Natural killer cell (primary cell): ENCODE results near the gene NOP56. TPM values are rescaled to one million over a fixed set of nuclear protein-coding genes. Genes with fewer than 3 reads are reported as not detected.

Experiments used
- ATAC-seq, 3 donors: fragments of 150-1000 bp in 2 of 3; fragments of 200-7000 bp in 1 of 3; cut with Tn5 transposase; 1 replicate in 1 of 3; 2 replicates in 2 of 3; pipeline ENCODE4 v1.10.0; 2021; ENCODE audit warnings: mild to moderate bottlenecking in 2 of 3, moderate library complexity in 2 of 3
- DNase-seq, 2 donors: peaks; one replicate each; pipeline versions ENCODE4 v3.0.0 to v3.0.0-alpha.2; 2013 to 2021; ENCODE audit warnings: mixed read lengths in 1 of 2
- H3K27ac ChIP-seq: one replicate; pipeline ENCODE4 v1.5.1; 2013; ENCODE audit warnings: mild to moderate bottlenecking, low read length
- H3K27me3 ChIP-seq: one replicate; pipeline ENCODE4 v1.6.1; 2013; ENCODE audit warnings: low read length; ENCODE audit not compliant: control insufficient read depth, insufficient read depth
- H3K36me3 ChIP-seq: one replicate; pipeline ENCODE4 v1.6.1; 2013; ENCODE audit warnings: low read length; ENCODE audit not compliant: control insufficient read depth, insufficient read depth
- H3K4me1 ChIP-seq: one replicate; pipeline ENCODE4 v1.6.1; 2013; ENCODE audit warnings: low read length; ENCODE audit not compliant: control insufficient read depth, insufficient read depth
- H3K4me3 ChIP-seq: one replicate; pipeline ENCODE4 v1.5.1; 2013; ENCODE audit warnings: low read length
- H3K9me3 ChIP-seq: one replicate; pipeline ENCODE4 v1.6.1; 2013; ENCODE audit warnings: low read length; ENCODE audit not compliant: control insufficient read depth, insufficient read depth
- H3K27ac Mint-ChIP-seq, 2 donors: one replicate each; pipeline ENCODE4 v1.8.0; 2022; ENCODE audit warnings: mild to moderate bottlenecking in 2 of 2, mixed read lengths in 2 of 2, moderate library complexity in 1 of 2
- H3K27me3 Mint-ChIP-seq, 2 donors: one replicate each; pipeline ENCODE4 v1.8.0; 2022; ENCODE audit warnings: low read depth in 2 of 2, mixed read lengths in 2 of 2
- H3K36me3 Mint-ChIP-seq: one replicate; pipeline ENCODE4 v1.8.0; 2022; ENCODE audit warnings: mixed read lengths
- H3K4me1 Mint-ChIP-seq, 2 donors: one replicate each; pipeline ENCODE4 v1.8.0; 2022; ENCODE audit warnings: mixed read lengths in 2 of 2
- H3K4me3 Mint-ChIP-seq: one replicate; pipeline ENCODE4 v1.8.0; 2022; ENCODE audit warnings: mild to moderate bottlenecking, moderate library complexity, mixed read lengths
- H3K9me3 Mint-ChIP-seq, 2 donors: one replicate each; pipeline ENCODE4 v1.8.0; 2022; ENCODE audit warnings: mixed read lengths in 2 of 2
- CTCF ChIP-seq: fragments of 200-600 bp; IDR thresholded peaks from one replicate; pipeline ENCODE4 v1.8.0; 2022; ENCODE audit warnings: antibody characterized with exemption
- WGBS: methylation state at CpG from one replicate; pipeline ENCODE4 v1.1.7; 2013; ENCODE audit warnings: missing lambda C conversion rate; ENCODE audit not compliant: insufficient coverage; 5-methylcytosine and 5-hydroxymethylcytosine counted together
- intact Hi-C: fragments of 100-400 bp; cut with micrococcal nuclease; formaldehyde crosslinking; loops from one replicate; pipeline ENCODE4 v1.14.2; 2022
- total RNA-seq, 4 donors: library from RNA; stranded (reverse); fragments of 120-200 nt in 1 of 4; gene quantifications; one replicate each; pipeline versions ENCODE4 v1.2.3 to v1.2.4, GENCODE V29; 2013 to 2022

NOP56 gene
- total RNA-seq, 3 donors from 2014 or later (not counting 1 experiment from before 2014, with no cell fraction given): 169 to 216 (median 214) TPM

- WGBS: 5% methylated on average over 104 of the region's 106 CpGs
- Histone ChIP-seq H3K4me3 (peak within 1 kb of the TSS; percentile 25), H3K27ac (no peak within 1 kb of the TSS), H3K9me3 (no peaks in the 10 kb centered on the region), H3K27me3 (peaks cover 24% of the 10 kb centered on the region), H3K4me1 (peaks cover 34% of the 10 kb centered on the region), H3K36me3 (no peaks in the 10 kb centered on the region)
- DNase-seq: peak; percentile 44 to 57
- Mint-ChIP-seq H3K4me3 (peak within 1 kb of the TSS; percentile 94), H3K27ac (peak within 1 kb of the TSS; percentile 93), H3K36me3 (no peaks in the 10 kb centered on the region), H3K27me3 (peaks cover 0 to 41% of the 10 kb centered on the region in 2 donors), H3K9me3 (no peaks in the 10 kb centered on the region), H3K4me1 (peaks cover 32 to 50% of the 10 kb centered on the region in 2 donors)
- no peak for TF ChIP-seq CTCF
- ATAC-seq: peak in 2 of 3 donors; percentile 19 to 20
- intact Hi-C loops: no loop called here
Observed at GRCh38 chr20:2692036-2692885, 39.8 kb downstream of the NOP56 start, which contains the start of gene EBF4. Gene EBF4 (plus strand): TSS chr20:2692780. CDS start chr20:2693646, 866 bp downstream.

GRCh38 chr20:2692886-2693285 lies 40.5 kb downstream of the NOP56 start:
- Histone ChIP-seq H3K27ac (no peak overlapping the region), H3K4me1 (peaks cover 29% of the 10 kb centered on the region), H3K9me3 (no peaks in the 10 kb centered on the region), H3K36me3 (no peaks in the 10 kb centered on the region), H3K27me3 (peaks cover 24% of the 10 kb centered on the region), H3K4me3 (no peak overlapping the region)
- TF ChIP-seq CTCF: no peak
- peaks cover 26 to 45% of the 10 kb centered on the region in 2 donors for H3K4me1 Mint-ChIP-seq
- DNase-seq (no peak), ATAC-seq (no peak)
- intact Hi-C loops: no loop called here
- H3K27me3 Mint-ChIP-seq: peaks cover 0 to 43% of the 10 kb centered on the region in 2 donors
- H3K36me3 Mint-ChIP-seq: no peaks in the 10 kb centered on the region
- H3K27ac Mint-ChIP-seq: no peak overlapping the region
- under 1% methylated on average over 64 of the region's 64 CpGs for WGBS
- H3K4me3 Mint-ChIP-seq: peak overlapping the region; percentile 28
- no peaks in the 10 kb centered on the region for H3K9me3 Mint-ChIP-seq

GRCh38 chr20:2693286-2694007 lies 41.0 kb downstream of the NOP56 start:
- Mint-ChIP-seq H3K4me1 (peaks cover 21 to 40% of the 10 kb centered on the region in 2 donors), H3K4me3 (peak overlapping the region; percentile 28), H3K36me3 (no peaks in the 10 kb centered on the region), H3K27me3 (peaks cover 0 to 43% of the 10 kb centered on the region in 2 donors), H3K27ac (peak overlapping the region in 1 of 2 donors; percentile 44), H3K9me3 (no peaks in the 10 kb centered on the region)
- Histone ChIP-seq H3K36me3 (no peaks in the 10 kb centered on the region), H3K27ac (no peak overlapping the region), H3K4me3 (no peak overlapping the region), H3K4me1 (peaks cover 23% of the 10 kb centered on the region), H3K27me3 (peaks cover 24% of the 10 kb centered on the region), H3K9me3 (no peaks in the 10 kb centered on the region)
- ATAC-seq: peak; percentile 70 to 79 (median 75)
- intact Hi-C loops: no loop called here
- 4% methylated on average over 89 of the region's 89 CpGs for WGBS
- no peak for TF ChIP-seq CTCF
- peak; percentile 65 to 75 for DNase-seq
